GM12891 (cell line): Measurements from ENCODE around the gene ACADSB.

Source experiments
- PAX5 ChIP-seq: IDR thresholded peaks from 2 replicates; pipeline ENCODE4 v1.6.1; 2011; ENCODE audit warnings: low read length, moderate library complexity, mild to moderate bottlenecking; ENCODE audit not compliant: insufficient read depth, severe bottlenecking
- POLR2A ChIP-seq: IDR thresholded peaks from 2 replicates; pipeline ENCODE4 v1.6.1; 2011; ENCODE audit warnings: low read depth, low read length, control low read depth
- SPI1 ChIP-seq: IDR thresholded peaks from 2 replicates; pipeline ENCODE4 v1.6.1; 2011; ENCODE audit warnings: low read depth, low read length, control low read depth
- TAF1 ChIP-seq: IDR thresholded peaks from 2 replicates; pipeline ENCODE4 v1.6.1; 2011; ENCODE audit warnings: low read depth, low read length, control low read depth

- no peak for TF ChIP-seq SPI1
- no peak for TF ChIP-seq PAX5
- TF ChIP-seq POLR2A, result no peak
- no peak for TF ChIP-seq TAF1
Observed at GRCh38 chr10:123021517-123021916, 12.7 kb downstream of the ACADSB start.
